NCI-H1105 treated with DMSO at 0.1 percent for 48 hours (cell line): ENCODE data around the gene NEK9.
"Not testable (repeated sequence)": the region's sequence is repeated elsewhere in the genome, so short reads cannot be mapped to it uniquely, and the experiment has no call there.

Source experiments
- DNase-seq: peaks from one replicate; lab custom pipeline; 2025; lab: John Stamatoyannopoulos, UW

Gene NEK9

DNA sequence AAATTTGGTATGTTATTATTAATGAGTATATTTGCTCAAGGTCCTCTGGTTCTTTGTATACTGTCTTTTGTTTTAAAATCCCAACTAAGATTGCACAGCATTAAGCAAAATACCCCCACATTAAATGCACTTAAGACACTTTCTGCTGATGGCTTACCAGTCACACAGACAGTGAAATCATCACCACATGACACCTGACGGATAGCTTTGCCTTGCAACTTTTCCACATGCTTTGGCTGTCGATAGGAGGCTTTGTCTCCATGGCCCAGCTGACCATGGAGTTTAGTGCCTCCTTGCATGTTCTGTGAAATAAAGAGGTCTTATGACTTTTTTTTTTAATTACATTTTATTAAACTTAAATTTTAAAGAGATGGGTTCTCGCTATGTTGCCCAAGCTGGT, 19.7 kb downstream of the NEK9 start:
- no peak for DNase-seq

DNA sequence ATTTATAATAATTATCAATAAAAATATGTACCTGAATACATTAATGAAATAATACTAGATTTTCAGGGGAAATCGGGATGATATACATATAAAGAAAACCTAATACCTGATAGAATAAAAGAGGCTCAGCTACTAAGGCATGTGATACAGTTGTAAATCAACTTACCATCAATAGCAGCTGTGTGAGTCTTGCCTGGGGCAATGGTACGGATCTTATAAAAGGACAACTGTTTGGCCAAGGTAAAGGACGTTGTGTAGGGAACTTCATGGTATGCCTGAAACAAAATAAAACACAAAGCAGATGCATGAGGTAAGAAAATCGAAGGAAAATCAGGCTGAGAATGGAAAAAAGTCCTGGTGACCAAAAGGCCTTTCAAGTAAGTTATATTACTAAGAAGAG, 25.4 kb downstream of the NEK9 start:
- DNase-seq, result no peak

DNA sequence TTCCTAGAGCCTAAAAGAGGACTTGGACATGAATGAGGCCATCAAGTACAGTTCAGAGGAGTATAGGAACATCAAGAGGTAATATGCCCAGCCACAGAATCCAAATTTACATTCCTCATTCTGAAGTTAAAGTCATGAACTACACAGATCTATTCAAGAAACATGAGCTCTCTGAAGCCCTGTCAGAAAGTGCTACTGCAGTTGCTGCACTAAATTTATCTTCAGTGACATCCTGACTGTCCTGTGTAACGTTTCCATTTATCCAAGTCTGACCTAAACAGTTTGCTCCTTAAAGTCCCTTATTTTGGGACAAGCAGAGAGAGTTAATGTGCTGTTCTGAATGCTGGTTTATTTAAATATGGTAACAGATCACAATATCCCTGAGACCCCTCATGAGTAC, 28.2 kb downstream of the NEK9 start:
- DNase-seq, result no peak

DNA sequence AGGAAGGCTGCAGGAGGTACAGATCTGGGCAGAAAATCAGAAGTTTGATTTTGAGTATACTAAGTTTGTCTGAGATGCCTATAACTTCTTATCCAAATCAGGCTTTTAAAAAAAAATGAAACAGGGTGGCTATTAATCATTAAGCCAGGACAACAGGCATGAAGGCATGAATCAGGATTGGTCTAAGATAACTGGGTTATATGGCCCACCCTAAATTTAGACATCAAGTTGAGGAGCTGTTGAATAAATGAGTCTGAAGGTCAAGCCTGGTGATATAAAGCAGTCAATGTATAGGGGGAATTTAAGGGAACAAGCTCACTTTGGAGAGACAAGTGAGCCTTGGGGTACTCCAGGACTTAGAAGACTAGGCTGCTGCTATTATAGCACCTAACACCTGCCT, 28.6 kb downstream of the NEK9 start:
- no peak for DNase-seq

DNA sequence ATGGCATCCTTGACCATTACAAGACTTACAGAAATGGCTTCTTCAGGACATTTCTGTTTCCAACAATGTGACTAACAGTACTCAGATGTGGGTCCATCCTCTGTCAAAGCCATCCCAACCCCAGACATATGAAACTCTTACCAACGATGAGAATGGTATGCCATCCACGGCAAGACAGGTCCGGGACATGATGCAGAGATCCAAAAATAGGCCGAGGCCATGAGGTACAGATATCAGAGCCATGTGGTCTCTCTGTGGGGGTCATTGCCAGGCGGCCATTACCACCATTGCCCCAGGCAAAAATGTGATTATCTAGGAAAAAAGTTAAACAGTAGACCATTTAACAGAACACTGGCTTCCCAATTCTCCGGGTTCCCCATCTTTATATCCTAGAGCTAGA, 29.9 kb downstream of the NEK9 start:
- DNase-seq, result no peak

GRCh38 chr14:75095690-75096089, 31.2 kb downstream of the NEK9 start:
- DNase-seq, result no peak

GRCh38 chr14:75094896-75095295, 32.0 kb downstream of the NEK9 start:
- DNase-seq, result no peak

- no peak for DNase-seq
Observed at GRCh38 chr14:75092698-75093097, 34.1 kb downstream of the NEK9 start.

- DNase-seq, result no peak
Observed at GRCh38 chr14:75091251-75091650, 35.6 kb downstream of the NEK9 start.

- no peak for DNase-seq
Observed at GRCh38 chr14:75090353-75090752, 36.5 kb downstream of the NEK9 start.

DNA sequence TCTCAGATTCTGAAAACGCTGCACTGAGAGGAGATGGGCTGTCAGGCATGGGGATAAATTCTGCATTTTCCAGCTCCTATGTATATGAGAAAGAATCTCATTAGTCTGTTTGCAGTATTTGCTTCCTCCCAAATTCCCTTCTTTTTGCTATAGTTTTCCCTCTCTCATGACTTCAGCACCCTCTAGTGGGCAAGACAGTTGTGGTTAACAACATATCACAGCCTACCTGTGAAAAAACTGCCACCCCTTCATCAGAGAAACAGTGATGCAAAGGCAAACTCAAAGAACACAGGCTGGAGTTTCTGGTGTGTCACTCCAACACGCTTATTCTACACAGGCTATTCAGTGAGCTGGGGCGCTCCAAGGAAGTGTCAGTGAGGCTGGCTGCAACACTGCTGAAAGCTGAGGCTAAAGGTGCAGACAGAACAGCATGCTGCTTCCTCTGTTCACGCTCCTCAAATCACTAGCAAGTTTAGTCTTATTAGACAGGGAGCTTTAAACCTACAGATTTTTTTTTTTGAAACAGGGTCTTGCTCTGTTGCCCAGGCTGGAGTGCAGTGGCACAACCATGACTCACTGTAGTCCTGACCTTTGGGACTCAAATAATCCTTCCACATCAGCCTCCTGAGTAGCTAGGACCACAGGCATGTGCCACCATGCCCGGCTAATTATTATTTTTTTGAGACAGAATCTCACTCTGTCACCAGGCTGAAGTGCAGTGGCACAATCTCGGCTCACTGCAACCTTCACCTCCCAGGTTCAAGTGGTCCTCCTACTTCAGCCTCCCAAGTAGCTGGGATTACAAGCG, 38.1 kb downstream of the NEK9 start:
- DNase-seq, result peak; percentile 55

GRCh38 chr14:75088153-75088552, 38.7 kb downstream of the NEK9 start:
- DNase-seq, result no peak

GRCh38 chr14:75084513-75084912, 42.3 kb downstream of the NEK9 start:
- no peak for DNase-seq

GRCh38 chr14:75083271-75083670, 43.6 kb downstream of the NEK9 start:
- DNase-seq, result no peak

DNA sequence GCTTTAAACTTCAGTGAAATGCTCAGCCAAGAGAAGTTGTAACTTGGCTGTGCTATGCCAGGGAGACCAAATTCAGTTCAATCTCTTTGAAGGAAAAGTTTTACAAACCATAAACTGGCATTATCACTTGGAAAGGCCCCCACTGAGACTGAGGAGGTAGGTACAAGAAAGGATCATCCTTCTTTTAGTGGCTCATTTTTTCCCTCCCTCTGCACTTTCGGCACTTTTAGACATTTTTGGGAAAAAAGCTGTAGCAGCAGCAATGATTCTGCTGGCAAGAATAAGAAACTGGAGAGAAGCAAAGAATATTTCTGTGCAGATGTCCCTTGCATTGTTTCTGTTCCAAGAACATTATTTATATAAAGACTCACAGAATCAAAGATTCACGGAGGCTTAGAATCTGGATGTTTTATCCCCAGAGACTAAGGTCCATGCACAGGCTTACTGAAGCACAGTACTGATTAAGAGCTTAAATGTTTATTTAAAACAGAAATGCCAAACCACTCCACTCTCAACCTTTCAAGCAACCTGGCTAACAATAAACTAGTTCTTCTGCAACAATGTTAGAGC, 45.1 kb downstream of the NEK9 start:
- DNase-seq, result no peak

- DNase-seq, result no peak
Observed at GRCh38 chr14:75079521-75079920, 47.3 kb downstream of the NEK9 start.

- no peak for DNase-seq
Observed at GRCh38 chr14:75077794-75078193, 49.1 kb downstream of the NEK9 start.

DNA sequence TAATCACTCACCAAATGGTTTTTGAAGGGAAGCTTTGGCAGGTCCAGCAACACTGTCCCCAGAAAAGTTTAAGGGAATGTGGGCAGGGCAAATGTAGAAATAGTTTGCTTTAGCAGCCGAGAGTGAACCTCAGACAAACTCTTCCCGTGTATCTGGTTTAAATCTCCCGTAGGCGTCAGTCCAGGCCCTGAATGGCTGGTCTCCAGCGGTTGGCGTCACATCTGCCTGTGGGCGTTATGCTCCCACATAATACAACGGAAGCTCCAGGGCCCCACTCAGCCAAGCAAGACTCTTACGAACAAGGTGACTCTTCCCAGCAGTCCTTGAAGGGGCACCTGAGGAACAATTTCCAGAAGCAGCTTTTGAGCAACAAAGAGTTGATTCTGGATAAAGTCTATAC, 56.5 kb downstream of the NEK9 start:
- DNase-seq, result no peak

DNA sequence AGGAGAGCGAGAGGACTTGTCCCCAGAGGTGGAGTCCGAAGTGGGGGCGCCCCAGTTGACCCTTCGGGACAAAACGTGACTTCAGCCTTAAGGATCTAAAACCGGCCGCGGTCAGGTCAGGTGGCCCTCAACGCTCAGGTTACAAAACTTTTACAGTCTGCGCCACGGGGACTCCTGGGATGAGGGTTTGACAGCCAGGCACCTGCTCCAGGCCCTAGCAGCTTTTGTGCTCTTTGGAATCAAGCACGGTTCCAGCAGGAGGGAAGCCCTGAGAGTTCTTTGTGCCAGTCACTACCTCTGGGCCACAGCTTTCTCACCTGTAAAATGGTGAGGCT, 57.1 kb downstream of the NEK9 start:
- DNase-seq, result peak; percentile 61

- DNase-seq, result peak; percentile 94
Observed at GRCh38 chr14:75069121-75069810, 57.6 kb downstream of the NEK9 start, which contains the start of gene ZC2HC1C. TSS of gene ZC2HC1C (plus strand) at chr14:75069641. CDS start at chr14:75070574, 933 bp downstream.

- peak; percentile 17 for DNase-seq
Observed at GRCh38 chr14:75068294-75069120, 58.3 kb downstream of the NEK9 start.

- DNase-seq, result not testable (repeated sequence)
Observed at GRCh38 chr14:75067765-75068164, 59.1 kb downstream of the NEK9 start.
